Colonic mucosa (tissue), 4 donors: ENCODE results near the gene YPEL3. TPM values are rescaled to one million over a fixed set of nuclear protein-coding genes. Genes with fewer than 3 reads are reported as not detected.

Source experiments
- DNase-seq: peaks from one replicate; pipeline ENCODE4 v3.0.0-alpha.2; 2020
- H3K27ac ChIP-seq: fragments of 200-600 bp; one replicate; pipeline ENCODE4 v1.8.0; 2021
- H3K27me3 ChIP-seq: fragments of 200-600 bp; one replicate; pipeline ENCODE4 v1.8.0; 2021
- H3K36me3 ChIP-seq: fragments of 200-600 bp; one replicate; pipeline ENCODE4 v1.8.0; 2021
- H3K4me1 ChIP-seq: fragments of 200-600 bp; one replicate; pipeline ENCODE4 v1.8.0; 2021; ENCODE audit warnings: mild to moderate bottlenecking
- H3K4me3 ChIP-seq: fragments of 200-600 bp; one replicate; pipeline ENCODE4 v1.8.0; 2021
- H3K9ac ChIP-seq, 2 donors: one replicate each; pipeline ENCODE4 v1.7.0; 2013; ENCODE audit warnings: control low read depth in 2 of 2, low read depth in 2 of 2, low read length in 2 of 2
- H3K9me3 ChIP-seq: fragments of 200-600 bp; one replicate; pipeline ENCODE4 v1.8.0; 2021
- CTCF ChIP-seq: fragments of 200-600 bp; IDR thresholded peaks from one replicate; pipeline ENCODE4 v1.8.0; 2022; ENCODE audit warnings: antibody characterized with exemption, mild to moderate bottlenecking
- intact Hi-C: fragments of 100-400 bp; cut with DNase I; formaldehyde crosslinking; loops from one replicate; pipeline ENCODE4 v1.14.1; 2022
- total RNA-seq, 2 donors: library from RNA; stranded (reverse); fragmentation: NEBNext Ultra II Directional in 1 of 2; extraction: Animal tissue kit (Norgen Biotek cat#: 25700) in 1 of 2; gene quantifications; one replicate each; pipeline ENCODE4 v1.2.1, GENCODE V29; 2021
- donor health status: healthy.
- donor health status: DM: no; HTN: no; CAD: no.
- donor health status: DM: no; HTN: no; CAD: no.

The YPEL3 gene
- total RNA-seq, 2 donors from 2014 or later, result 15.5 to 39.2 TPM

GRCh38 chr16:30084096-30084815 lies 11.8 kb downstream of the YPEL3 start:
- Histone ChIP-seq H3K27me3 (no peaks in the 10 kb centered on the region), H3K9ac (no peak overlapping the region), H3K27ac (no peak overlapping the region), H3K4me1 (no peaks in the 10 kb centered on the region), H3K9me3 (no peaks in the 10 kb centered on the region), H3K4me3 (no peak overlapping the region), H3K36me3 (peaks cover 14% of the 10 kb centered on the region)
- TF ChIP-seq CTCF, result no peak
- no peak for DNase-seq
- intact Hi-C loops, result no loop called here

GRCh38 chr16:30083216-30084055 lies 12.6 kb downstream of the YPEL3 start:
- no peak overlapping the region for H3K4me3 ChIP-seq
- H3K4me1 ChIP-seq, result no peaks in the 10 kb centered on the region
- H3K27ac ChIP-seq, result no peak overlapping the region
- H3K27me3 ChIP-seq, result no peaks in the 10 kb centered on the region
- H3K9ac ChIP-seq, result no peak overlapping the region
- no peak for TF ChIP-seq CTCF
- intact Hi-C loops, result no loop called here
- DNase-seq, result no peak
- peaks cover 15% of the 10 kb centered on the region for H3K36me3 ChIP-seq
- no peaks in the 10 kb centered on the region for H3K9me3 ChIP-seq

- DNase-seq, result no peak
- Histone ChIP-seq H3K4me3 (no peak overlapping the region), H3K9ac (no peak overlapping the region), H3K9me3 (no peaks in the 10 kb centered on the region), H3K4me1 (peaks cover 5% of the 10 kb centered on the region), H3K36me3 (peaks cover 20% of the 10 kb centered on the region), H3K27ac (no peak overlapping the region), H3K27me3 (no peaks in the 10 kb centered on the region)
- TF ChIP-seq CTCF, result no peak
- intact Hi-C loops, result no loop called here
These were observed 13.4 kb downstream of the YPEL3 start for GRCh38 chr16:30082545-30083090.

GRCh38 chr16:30079480-30079879 lies 16.5 kb downstream of the YPEL3 start:
- no peak overlapping the region for H3K9ac ChIP-seq
- H3K36me3 ChIP-seq, result peaks cover 9% of the 10 kb centered on the region
- no peak for DNase-seq
- no peaks in the 10 kb centered on the region for H3K27me3 ChIP-seq
- no peaks in the 10 kb centered on the region for H3K9me3 ChIP-seq
- no peak overlapping the region for H3K4me3 ChIP-seq
- no peak for TF ChIP-seq CTCF
- intact Hi-C loops, result no loop called here
- no peak overlapping the region for H3K27ac ChIP-seq
- peaks cover 21% of the 10 kb centered on the region for H3K4me1 ChIP-seq

GRCh38 chr16:30078744-30079143 lies 17.3 kb downstream of the YPEL3 start:
- no peak overlapping the region for H3K9ac ChIP-seq
- no peaks in the 10 kb centered on the region for H3K9me3 ChIP-seq
- H3K4me3 ChIP-seq, result no peak overlapping the region
- DNase-seq, result no peak
- TF ChIP-seq CTCF, result no peak
- H3K27me3 ChIP-seq, result no peaks in the 10 kb centered on the region
- H3K4me1 ChIP-seq, result peaks cover 21% of the 10 kb centered on the region
- peaks cover 5% of the 10 kb centered on the region for H3K36me3 ChIP-seq
- H3K27ac ChIP-seq, result no peak overlapping the region
- intact Hi-C loops, result no loop called here
